HG02571 (cell line): ENCODE data around the gene AACS.
"Not testable (repeated sequence)": the region's sequence is repeated elsewhere in the genome, so short reads cannot be mapped to it uniquely, and the experiment has no call there.

ENCODE experiments used
- ATAC-seq: cut with Tn5 transposase; IDR thresholded peaks from one replicate; pipeline ENCODE4 v1.9.1; 2021; ENCODE audit warnings: mild to moderate bottlenecking, moderate library complexity; ENCODE audit not compliant: unreplicated experiment

AACS gene

GRCh38 chr12:125090437-125090836, 25.2 kb downstream of the AACS start:
- no peak for ATAC-seq

- no peak for ATAC-seq
Observed at GRCh38 chr12:125091401-125091800, 26.2 kb downstream of the AACS start.

- ATAC-seq = no peak
Observed at GRCh38 chr12:125092108-125092871, 27.1 kb downstream of the AACS start.

GRCh38 chr12:125092872-125093680, 27.8 kb downstream of the AACS start:
- ATAC-seq = no peak

- ATAC-seq = no peak
Observed at GRCh38 chr12:125093681-125094330, 28.6 kb downstream of the AACS start.

- no peak for ATAC-seq
Observed at GRCh38 chr12:125096894-125097293, 31.7 kb downstream of the AACS start.

GRCh38 chr12:125097427-125097826, 32.2 kb downstream of the AACS start:
- no peak for ATAC-seq

GRCh38 chr12:125098676-125099408, 33.6 kb downstream of the AACS start:
- no peak for ATAC-seq

- no peak for ATAC-seq
Observed at GRCh38 chr12:125099409-125099782, 34.2 kb downstream of the AACS start.

GRCh38 chr12:125100551-125101434, 35.6 kb downstream of the AACS start:
- no peak for ATAC-seq

- no peak for ATAC-seq
Observed at GRCh38 chr12:125104982-125105381, 39.7 kb downstream of the AACS start.

GRCh38 chr12:125105600-125105999, 40.4 kb downstream of the AACS start:
- no peak for ATAC-seq

GRCh38 chr12:125110641-125111360, 45.6 kb downstream of the AACS start:
- no peak for ATAC-seq

- no peak for ATAC-seq
Observed at GRCh38 chr12:125111403-125111802, 46.2 kb downstream of the AACS start.

GRCh38 chr12:125112614-125113013, 47.4 kb downstream of the AACS start:
- ATAC-seq = not testable (repeated sequence)

- ATAC-seq = no peak
Observed at GRCh38 chr12:125113263-125113662, 48.0 kb downstream of the AACS start.

GRCh38 chr12:125113789-125114188, 48.6 kb downstream of the AACS start:
- no peak for ATAC-seq

GRCh38 chr12:125114365-125115141, 49.3 kb downstream of the AACS start:
- ATAC-seq = no peak

- ATAC-seq = no peak
Observed at GRCh38 chr12:125120566-125120965, 55.3 kb downstream of the AACS start.
